GM19452 (cell line): ENCODE measurements around the gene PLCB3.

Source experiments
- ATAC-seq: cut with Tn5 transposase; IDR thresholded peaks from one replicate; pipeline ENCODE4 v1.9.1; 2021; ENCODE audit not compliant: unreplicated experiment

The PLCB3 gene

DNA sequence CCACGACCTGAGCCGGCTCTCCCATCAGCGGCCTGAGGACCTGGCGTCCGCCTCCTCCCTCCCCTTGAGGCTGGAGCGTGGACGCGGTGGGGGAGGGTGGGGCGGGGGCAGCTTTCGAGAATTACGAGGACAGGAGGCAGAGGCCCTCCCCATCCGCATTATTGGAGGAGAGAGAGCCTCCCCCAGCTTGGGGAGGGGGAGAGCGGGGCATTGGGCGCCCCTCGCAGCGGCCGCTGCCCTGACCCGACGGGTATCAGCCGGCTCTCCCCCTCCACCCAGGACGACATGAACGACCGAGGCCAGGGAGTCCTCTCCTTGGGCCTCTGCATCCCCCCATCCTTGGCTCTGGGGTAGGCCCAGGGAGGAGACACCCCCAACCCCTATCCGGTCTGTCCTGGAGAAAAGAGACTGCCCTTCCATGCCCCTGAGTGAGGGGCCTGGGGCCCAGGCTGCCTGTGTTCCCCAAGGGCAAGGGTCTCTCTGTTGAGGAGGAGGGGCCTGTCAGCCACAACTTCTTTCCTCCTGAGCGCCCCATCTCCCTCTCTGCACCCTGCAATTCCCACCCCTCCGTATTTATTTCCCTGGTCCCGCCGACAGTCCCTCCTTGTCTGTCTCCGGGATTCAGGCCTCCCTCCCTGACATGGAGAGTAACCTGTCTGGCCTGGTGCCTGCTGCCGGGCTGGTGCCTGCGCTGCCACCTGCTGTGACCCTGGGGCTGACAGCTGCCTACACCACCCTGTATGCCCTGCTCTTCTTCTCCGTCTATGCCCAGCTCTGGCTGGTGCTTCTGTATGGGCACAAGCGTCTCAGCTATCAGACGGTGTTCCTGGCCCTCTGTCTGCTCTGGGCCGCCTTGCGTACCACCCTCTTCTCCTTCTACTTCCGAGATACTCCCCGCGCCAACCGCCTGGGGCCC lies 34.8 kb downstream of the PLCB3 start:
- ATAC-seq, result no peak

DNA sequence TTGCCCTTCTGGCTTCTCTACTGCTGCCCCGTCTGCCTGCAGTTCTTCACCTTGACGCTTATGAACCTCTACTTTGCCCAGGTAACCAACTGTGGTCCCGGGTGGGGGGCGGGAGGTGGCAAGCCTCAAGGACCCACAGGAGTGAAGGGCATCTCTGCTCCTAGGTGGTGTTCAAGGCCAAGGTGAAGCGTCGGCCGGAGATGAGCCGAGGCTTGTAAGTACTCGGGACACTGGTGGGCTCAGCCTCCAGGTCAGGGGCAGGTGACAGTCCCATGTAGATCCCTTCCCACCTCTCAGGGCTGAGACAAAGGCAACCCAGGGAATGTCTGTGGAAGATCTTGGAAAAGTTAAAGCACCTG lies 35.5 kb downstream of the PLCB3 start:
- ATAC-seq, result no peak

DNA sequence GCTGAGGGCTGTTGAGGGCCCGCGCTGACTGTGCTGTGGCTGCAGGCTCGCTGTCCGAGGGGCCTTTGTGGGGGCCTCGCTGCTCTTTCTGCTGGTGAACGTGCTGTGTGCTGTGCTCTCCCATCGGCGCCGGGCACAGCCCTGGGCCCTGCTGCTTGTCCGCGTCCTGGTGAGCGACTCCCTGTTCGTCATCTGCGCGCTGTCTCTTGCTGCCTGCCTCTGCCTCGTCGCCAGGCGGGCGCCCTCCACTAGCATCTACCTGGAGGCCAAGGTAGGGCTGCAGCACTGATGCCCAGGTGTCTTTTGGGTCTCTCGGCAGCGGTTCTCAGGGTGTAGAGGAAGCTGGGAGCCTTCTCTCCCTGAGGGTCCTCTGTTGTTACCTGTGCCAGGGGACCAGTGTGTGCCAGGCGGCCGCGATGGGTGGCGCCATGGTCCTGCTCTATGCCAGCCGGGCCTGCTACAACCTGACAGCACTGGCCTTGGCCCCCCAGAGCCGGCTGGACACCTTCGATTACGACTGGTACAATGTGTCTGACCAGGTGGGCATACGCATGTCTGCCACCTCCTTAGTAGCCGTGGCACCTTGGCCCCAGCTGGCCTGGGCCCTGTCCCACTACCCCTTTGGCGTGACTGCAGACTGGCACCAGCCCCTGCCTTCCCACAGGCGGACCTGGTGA lies 36.5 kb downstream of the PLCB3 start:
- ATAC-seq, result no peak

DNA sequence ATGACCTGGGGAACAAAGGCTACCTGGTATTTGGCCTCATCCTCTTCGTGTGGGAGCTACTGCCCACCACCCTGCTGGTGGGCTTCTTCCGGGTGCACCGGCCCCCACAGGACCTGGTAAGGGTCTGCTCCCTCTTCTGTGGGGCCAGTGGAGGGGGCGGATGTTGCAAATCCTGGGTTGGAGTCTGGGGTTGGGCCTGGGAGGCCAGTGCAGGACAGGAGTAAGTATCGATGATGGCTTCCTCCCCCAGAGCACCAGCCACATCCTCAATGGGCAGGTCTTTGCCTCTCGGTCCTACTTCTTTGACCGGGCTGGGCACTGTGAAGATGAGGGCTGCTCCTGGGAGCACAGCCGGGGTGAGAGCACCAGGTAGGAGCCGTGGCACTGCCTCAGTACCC lies 37.0 kb downstream of the PLCB3 start:
- no peak for ATAC-seq

DNA sequence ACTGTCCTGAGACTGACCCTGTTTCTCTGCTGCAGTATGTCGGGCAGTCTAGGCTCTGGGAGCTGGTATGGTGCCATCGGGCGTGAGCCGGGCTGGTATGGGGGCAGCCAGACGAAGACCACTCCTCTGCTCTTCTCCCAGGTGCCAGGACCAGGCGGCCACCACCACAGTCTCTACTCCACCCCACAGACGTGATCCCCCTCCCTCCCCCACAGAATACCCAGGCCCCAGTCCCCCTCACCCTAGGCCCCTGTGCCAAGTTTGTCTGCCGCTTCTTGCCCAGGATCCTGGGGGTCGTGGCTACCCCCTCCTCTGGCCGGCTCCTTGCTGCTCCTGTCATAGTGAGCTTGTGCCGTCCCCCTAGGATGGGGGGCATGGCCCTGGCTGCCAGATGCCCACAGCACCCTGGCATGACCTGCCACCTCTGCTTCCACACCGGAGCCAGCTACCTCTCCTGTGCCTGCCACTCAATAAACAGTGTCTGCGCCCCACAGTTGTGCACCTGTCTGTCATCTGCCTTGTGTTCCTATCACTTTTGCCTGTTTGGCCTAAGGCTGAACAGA lies 37.8 kb downstream of the PLCB3 start:
- no peak for ATAC-seq

DNA sequence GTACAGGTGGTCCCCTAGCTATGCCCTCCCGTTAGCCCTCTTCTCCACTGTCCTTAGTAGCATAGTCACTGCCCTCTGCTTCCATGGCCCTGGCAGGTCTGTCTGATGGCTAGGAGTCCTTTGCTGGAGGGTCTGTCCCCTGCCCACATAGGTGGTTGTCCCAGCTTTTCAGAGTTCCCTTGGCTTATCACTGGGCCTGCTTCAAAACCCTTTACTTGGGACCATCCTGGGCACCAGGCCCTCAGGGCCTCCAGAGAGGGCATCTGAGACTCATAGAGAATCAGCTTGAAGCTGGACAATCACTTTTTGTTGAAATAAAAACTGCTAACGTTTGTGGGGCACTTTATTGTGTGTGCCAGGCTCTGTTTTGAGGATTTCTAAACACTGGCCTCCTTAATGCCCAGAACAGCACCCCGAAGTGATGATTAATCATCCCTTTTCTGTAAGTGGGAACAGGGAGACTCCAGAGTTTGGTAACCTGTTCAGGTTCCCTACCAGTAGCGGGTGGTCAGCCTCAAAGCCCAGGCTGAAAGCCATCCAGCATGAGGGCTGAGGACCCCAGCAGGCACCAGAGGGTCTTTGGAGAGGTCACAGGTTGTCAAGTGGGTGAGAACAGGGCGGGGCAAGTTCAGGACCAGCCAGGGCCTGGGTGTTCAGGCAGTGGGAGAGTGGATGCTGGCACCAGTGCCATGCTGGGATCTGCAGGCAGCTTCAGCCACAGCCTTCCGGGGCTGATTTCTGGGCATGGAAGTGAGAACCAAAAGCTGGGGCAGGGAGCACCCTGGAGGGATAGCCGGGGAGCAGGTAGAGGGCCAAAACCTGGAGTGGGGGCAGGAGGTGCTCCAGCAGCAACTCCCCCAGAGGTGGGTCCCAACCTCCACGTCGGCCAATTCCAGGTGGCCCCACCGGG lies 39.3 kb downstream of the PLCB3 start:
- ATAC-seq, result no peak

DNA sequence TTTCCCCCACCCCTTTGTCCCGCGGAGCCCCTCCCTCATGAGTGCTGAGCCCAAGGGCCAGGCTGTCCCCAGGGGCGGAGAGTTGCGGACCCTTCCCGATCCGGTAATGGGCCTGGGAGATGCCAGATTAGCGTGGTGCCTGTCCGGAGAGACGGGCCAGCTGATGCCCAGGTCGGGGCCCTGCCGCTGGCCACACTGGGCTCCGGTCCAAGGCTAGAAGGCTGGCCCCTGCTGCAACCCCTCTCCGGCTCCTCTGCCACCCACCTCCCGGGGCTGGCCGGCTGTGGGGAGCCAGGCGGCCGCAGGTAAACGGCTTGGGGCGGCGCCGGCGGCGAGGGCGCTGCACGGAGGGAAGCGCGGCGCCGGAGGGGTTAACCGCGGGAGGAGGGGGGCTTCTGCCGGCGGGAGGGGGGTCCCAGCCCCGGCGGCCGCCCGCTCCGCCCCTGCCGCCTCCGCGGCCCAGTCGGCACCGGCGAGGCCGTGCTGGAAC lies 40.0 kb downstream of the PLCB3 start, which contains the start of gene KCNK4:
KCNK4 (plus strand) TSS at position 41 of the 490 bp plus-strand sequence. CDS start 1,717 bp downstream, outside the sequence.
- no peak for ATAC-seq

DNA sequence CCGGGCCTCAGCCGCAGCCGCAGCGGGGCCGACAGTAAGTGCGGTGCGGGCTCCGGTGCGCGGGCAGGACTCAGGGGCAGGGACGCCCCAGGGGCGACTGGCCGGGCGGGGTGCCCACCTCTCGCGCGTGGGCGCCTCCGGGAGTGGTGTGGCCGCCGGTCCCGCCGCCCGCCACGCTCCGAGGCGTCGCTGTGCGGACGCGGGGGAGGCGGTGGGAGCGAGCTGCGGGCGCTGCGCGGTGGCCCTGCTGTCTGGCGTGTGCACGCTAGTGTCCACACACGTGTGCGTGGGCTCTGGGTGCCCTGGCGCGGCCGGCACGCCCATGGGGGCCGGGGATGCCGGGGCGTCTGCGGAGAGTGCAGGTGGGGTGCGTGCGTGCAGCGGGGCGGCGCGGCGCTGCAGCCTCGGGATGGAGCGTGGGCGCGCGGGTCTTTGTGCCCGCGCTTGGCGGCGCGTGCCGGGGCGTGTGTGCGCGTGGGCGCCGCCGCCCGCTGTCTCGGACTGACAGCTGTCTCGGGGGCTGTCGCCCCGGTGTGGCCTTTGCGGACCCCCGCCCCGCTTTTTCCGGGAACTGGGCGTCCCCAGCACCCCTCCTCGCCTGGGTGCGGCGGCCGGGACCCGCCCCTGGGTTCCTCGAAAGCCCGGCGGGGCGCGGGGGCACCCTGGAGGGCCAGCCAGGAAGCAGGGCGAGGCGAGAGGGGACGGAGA lies 40.6 kb downstream of the PLCB3 start:
- ATAC-seq, result no peak

DNA sequence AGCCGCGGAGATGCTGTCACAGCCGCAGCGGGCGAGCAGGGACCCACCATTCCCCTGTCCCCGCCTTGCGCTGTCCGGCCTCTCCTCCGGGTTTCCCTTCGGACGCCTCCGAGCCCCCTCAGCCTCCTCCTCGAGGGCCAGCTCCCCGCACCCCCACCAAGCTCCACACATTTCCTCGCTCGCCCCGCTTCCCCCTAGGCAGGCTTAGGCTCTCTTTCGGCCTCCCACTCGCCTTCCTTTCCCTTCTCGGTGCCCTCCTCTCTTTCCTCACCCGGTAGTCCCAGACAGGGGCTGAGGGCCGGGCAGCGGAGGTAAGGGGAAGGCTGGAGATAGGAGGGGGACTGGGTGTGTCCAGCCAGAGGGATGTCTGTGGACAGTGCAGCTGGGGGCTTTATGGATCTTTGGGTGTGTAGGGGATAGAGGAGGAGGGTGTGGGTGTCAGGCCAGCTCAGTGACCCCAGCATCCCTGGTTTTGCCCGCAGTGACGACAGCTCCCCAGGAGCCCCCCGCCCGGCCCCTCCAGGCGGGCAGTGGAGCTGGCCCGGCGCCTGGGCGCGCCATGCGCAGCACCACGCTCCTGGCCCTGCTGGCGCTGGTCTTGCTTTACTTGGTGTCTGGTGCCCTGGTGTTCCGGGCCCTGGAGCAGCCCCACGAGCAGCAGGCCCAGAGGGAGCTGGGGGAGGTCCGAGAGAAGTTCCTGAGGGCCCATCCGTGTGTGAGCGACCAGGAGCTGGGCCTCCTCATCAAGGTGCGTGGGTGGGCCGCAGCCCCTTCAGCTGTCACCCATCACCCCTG lies 41.3 kb downstream of the PLCB3 start:
- ATAC-seq, result no peak

DNA sequence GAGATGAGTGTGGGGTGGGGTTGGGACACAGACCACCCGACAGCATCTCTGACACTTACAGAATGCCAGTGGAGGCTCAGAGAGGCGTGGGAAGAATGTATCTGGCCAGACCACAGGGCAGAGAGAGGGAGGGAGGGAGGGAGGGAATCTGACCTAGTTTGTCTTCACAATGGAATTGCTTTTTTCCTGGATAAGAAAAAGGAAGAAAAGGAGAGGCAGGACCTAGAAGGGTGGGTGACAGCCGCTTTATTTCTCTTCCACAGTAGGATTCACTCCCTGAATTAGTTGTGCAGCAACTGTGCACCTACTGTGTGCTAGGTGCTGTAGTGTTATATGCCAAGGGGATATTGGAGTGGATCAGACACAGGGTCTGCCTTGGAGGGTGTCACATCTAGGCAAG lies 43.4 kb downstream of the PLCB3 start:
- no peak for ATAC-seq

DNA sequence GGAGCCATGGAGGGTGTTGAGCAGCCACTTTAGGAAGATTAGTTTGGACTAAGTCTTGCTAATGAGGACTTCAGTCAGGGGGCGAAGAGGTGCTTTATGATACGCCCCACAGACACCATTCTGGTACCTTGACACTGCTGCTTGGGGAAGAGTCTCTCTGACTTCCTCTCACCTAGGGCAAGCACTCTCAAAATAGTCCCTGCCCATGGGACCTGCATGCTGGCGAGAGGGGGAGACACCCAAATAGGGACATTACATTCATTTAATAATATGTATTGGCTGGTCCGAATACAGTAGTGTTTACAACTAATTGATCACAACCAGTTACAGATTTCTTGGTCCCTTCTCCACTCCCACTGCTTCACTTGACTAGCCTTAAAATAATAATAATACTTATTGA lies 44.4 kb downstream of the PLCB3 start:
- no peak for ATAC-seq

DNA sequence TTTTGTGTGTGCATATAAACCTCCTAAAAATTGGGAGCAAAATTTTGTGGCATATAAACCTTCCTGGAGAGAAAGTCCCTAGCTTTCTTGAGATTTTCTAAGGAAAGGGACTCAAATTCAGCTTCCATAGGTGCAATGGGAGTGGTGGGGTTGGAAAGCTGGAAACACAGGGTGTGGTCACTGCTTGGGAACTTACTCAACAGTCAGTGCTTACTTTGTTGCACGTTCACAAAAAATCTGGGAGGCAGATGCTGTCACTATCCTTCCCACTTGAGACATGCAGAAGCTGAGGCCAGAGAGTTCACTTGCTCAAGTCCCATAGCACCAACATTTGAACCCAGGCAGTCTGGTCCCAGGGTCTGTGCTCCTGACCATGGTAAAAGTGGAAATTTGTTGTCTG lies 44.9 kb downstream of the PLCB3 start:
- no peak for ATAC-seq

DNA sequence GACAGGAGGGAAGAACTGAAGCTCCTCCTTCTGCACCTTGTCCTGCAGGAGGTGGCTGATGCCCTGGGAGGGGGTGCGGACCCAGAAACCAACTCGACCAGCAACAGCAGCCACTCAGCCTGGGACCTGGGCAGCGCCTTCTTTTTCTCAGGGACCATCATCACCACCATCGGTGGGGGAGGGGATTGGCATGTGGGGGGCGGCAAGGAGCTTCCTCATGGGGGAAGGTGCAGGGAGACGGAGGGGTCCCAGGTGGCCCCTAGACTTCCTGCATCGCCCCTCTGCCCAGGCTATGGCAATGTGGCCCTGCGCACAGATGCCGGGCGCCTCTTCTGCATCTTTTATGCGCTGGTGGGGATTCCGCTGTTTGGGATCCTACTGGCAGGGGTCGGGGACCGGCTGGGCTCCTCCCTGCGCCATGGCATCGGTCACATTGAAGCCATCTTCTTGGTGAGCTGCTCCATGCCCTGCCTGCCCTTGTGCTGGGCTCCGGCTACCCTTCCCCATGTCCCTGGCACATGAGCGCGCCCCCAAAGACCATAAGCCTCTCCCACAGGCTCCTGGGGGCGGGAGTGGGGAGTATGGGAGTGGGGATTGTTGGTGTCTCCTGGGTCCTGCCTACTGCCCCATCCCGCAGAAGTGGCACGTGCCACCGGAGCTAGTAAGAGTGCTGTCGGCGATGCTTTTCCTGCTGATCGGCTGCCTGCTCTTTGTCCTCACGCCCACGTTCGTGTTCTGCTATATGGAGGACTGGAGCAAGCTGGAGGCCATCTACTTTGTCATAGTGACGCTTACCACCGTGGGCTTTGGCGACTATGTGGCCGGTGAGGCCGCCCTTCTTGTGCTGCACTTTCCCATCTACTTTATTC lies 45.7 kb downstream of the PLCB3 start:
- ATAC-seq, result no peak

DNA sequence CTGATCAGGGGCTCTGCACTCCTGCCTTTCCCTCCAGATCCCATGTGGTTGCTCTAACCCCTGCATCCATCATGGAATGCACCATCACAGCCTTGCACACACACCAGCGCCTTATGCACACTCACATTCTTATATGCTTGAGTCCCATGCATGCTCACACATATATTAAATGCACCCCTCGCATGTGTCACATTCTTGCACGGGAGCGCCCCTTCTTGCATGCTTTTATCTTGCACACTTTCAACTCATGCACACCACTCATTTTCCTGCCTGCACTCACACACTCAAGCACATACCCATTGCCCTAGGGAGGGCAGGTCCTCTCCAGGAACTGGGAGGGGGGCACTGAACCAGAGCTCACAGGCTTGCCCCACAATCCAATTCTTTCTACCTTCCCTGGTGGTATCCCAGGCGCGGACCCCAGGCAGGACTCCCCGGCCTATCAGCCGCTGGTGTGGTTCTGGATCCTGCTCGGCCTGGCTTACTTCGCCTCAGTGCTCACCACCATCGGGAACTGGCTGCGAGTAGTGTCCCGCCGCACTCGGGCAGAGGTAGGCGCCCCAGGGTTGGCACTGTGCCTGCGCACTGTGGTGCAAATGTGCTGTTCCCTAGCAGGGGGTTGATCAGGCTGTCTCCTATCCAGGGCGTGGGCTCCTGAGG lies 46.5 kb downstream of the PLCB3 start:
- no peak for ATAC-seq

DNA sequence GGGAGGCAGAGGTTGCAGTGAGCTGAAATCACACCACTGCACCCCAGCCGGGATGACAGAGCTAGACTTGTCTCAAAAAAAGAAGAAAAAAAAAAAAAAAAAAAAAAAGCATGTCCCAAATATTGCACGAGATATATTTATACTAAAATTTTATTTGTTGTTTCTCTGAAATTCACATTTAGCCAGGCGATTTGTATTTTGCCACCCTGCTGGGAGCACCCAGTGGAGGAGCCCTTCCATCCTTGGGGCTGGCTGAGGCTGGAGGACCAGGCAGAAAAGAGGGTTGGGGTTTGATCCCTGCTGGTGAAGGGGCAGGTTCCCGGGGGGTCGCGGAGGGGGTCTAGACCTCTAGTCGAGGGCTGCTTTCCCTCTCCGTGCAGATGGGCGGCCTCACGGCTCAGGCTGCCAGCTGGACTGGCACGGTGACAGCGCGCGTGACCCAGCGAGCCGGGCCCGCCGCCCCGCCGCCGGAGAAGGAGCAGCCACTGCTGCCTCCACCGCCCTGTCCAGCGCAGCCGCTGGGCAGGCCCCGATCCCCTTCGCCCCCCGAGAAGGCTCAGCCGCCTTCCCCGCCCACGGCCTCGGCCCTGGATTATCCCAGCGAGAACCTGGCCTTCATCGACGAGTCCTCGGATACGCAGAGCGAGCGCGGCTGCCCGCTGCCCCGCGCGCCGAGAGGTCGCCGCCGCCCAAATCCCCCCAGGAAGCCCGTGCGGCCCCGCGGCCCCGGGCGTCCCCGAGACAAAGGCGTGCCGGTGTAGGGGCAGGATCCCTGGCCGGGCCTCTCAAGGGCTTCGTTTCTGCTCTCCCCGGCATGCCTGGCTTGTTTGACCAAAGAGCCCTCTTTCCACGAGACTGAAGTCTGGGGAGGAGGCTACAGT lies 47.9 kb downstream of the PLCB3 start:
- ATAC-seq, result no peak

DNA sequence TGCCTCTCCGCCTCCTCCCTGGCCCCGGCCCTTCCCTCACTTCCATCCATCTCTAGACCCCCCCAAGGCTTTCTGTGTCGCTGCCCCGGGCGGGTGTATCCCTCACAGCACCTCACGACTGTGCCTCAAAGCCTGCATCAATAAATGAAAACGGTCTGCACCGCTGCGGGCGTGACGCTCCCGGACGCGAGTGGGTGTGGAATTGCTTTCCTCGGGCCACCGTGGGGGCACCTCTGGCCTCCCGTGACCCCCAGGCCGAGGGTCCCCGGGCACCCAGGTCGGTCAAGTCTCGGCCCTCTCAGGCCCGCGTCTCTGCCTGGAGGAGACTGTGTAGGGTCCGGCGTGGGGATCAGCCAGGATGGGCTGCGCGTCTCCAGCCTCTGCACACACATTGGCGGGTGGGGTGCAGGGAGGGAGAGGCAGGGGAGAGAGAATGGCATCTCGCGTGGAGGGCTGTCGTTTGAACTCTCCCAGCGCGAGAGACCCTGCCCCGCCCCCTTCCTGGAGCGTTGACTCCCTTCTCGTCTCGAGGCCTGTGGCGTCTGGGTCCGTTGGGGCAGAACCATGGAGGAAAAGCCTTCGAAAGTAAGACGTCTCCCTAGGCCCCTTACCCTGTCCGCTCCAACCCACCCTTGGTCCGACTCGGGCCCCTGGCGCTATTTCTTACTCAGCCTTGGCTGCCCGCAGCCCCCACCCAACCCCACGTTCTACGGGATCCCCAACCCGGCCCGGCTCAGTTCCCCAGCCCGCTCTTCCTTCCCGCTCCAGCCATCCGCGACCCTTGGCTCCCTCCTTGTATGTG lies 48.7 kb downstream of the PLCB3 start, which contains the start of gene CATSPERZ:
CATSPERZ (plus strand) TSS at position 512 of the 802 bp plus-strand sequence; CDS start at position 565, 53 bp downstream.
- ATAC-seq, result no peak
